HFFc6 (cell line): Measurements from ENCODE around the gene ATXN7L1. TPM values are rescaled to one million over a fixed set of nuclear protein-coding genes. Genes with fewer than 3 reads are reported as not detected.

Source experiments
- DNase-seq: peaks from one replicate; pipeline ENCODE4 v3.0.0-alpha.2; 2018
- H3K27ac Mint-ChIP-seq: 2 replicates; pipeline ENCODE4 v1.8.0; 2020; ENCODE audit warnings: mild to moderate bottlenecking, mixed read lengths
- H3K27me3 Mint-ChIP-seq: 2 replicates; pipeline ENCODE4 v1.8.0; 2021; ENCODE audit warnings: mild to moderate bottlenecking, moderate library complexity, mixed read lengths; ENCODE audit not compliant: insufficient read depth
- H3K36me3 Mint-ChIP-seq: 2 replicates; pipeline ENCODE4 v1.8.0; 2021; ENCODE audit warnings: low read depth, mixed read lengths
- H3K4me1 Mint-ChIP-seq: 2 replicates; pipeline ENCODE4 v1.8.0; 2020; ENCODE audit warnings: low read depth, mixed read lengths
- H3K4me3 Mint-ChIP-seq: 2 replicates; pipeline ENCODE4 v1.8.0; 2020; ENCODE audit warnings: mild to moderate bottlenecking, moderate library complexity, mixed read lengths
- H3K9me3 Mint-ChIP-seq: 2 replicates; pipeline ENCODE4 v1.8.0; 2020; ENCODE audit warnings: mild to moderate bottlenecking, mixed read lengths
- CTCF ChIP-seq: fragments of 200-600 bp; sonication (generic); IDR thresholded peaks from 2 replicates; pipeline ENCODE4 v1.5.0; 2021; ENCODE audit warnings: antibody characterized with exemption, mild to moderate bottlenecking
- long read RNA-seq: library from polyadenylated mRNA; unstranded; transcript quantifications from one replicate; pipeline ENCODE4 v2.0.0, GENCODE V29; 2019
- total RNA-seq, 6 experiments: library from RNA; stranded (reverse); fragmentation: NEBNext Ultra II Directional; extraction: Animal tissue kit (Norgen Biotek cat#: 25700); gene quantifications; 2 replicates in 1 of 6; 3 replicates in 5 of 6; pipeline ENCODE4 v1.2.3, GENCODE V29; 2021

The ATXN7L1 gene
- total RNA-seq: 10 to 100 TPM in 3 of 6 experiments, 1 to 10 TPM in 3; 8.4 to 11.4 (median 9.8) TPM
- long read RNA-seq, partial matches to known transcripts: 0 of 4 reads
- long read RNA-seq, other reads (novel, unspliced or antisense): 3 of 4 reads

GRCh38 chr7:105876091-105876963, at the start of gene ATXN7L1:
Gene ATXN7L1 (minus strand): TSS chr7:105876599. CDS start chr7:105876558, 41 bp downstream.
- Mint-ChIP-seq H3K4me3 (peak within 1 kb of the TSS; percentile 97), H3K9me3 (no peaks in the 10 kb centered on the region), H3K36me3 (peaks cover 9% of the 10 kb centered on the region), H3K4me1 (peaks cover 38% of the 10 kb centered on the region), H3K27ac (peak within 1 kb of the TSS; percentile 99), H3K27me3 (no peaks in the 10 kb centered on the region; the same call in 1 of the 2 replicates)
- DNase-seq: peak; percentile 95
- TF ChIP-seq CTCF: peak; percentile 62

GRCh38 chr7:105926131-105926530, 49.7 kb upstream of the ATXN7L1 start:
- DNase-seq: no peak
- Mint-ChIP-seq H3K27me3 (no peaks in the 10 kb centered on the region; the same call in 1 of the 2 replicates), H3K27ac (no peak overlapping the region), H3K4me3 (no peak overlapping the region), H3K4me1 (peaks cover 16% of the 10 kb centered on the region), H3K36me3 (peaks cover 20% of the 10 kb centered on the region), H3K9me3 (peaks cover 6% of the 10 kb centered on the region)
- TF ChIP-seq CTCF: no peak

- Mint-ChIP-seq H3K27ac (no peak overlapping the region), H3K9me3 (peaks cover 6% of the 10 kb centered on the region), H3K36me3 (peaks cover 20% of the 10 kb centered on the region), H3K4me1 (peaks cover 19% of the 10 kb centered on the region), H3K27me3 (no peaks in the 10 kb centered on the region; the same call in 1 of the 2 replicates), H3K4me3 (no peak overlapping the region)
- no peak for DNase-seq
- TF ChIP-seq CTCF: no peak
These were observed 48.5 kb upstream of the ATXN7L1 start for GRCh38 chr7:105924945-105925344.

- Mint-ChIP-seq H3K27ac (no peak overlapping the region), H3K4me1 (peaks cover 26% of the 10 kb centered on the region), H3K4me3 (no peak overlapping the region), H3K27me3 (no peaks in the 10 kb centered on the region; the same call in 1 of the 2 replicates), H3K9me3 (peaks cover 6% of the 10 kb centered on the region), H3K36me3 (peaks cover 29% of the 10 kb centered on the region)
- TF ChIP-seq CTCF: no peak
- peak; percentile 22 for DNase-seq
These were observed 44.4 kb upstream of the ATXN7L1 start for GRCh38 chr7:105920766-105921165.

GRCh38 chr7:105917659-105918058, 41.3 kb upstream of the ATXN7L1 start:
- H3K36me3 Mint-ChIP-seq: peaks cover 9% of the 10 kb centered on the region
- H3K9me3 Mint-ChIP-seq: no peaks in the 10 kb centered on the region
- no peak overlapping the region for H3K4me3 Mint-ChIP-seq
- no peak for DNase-seq
- H3K27ac Mint-ChIP-seq: no peak overlapping the region
- no peaks in the 10 kb centered on the region; the same call in 1 of the 2 replicates for H3K27me3 Mint-ChIP-seq
- no peak for TF ChIP-seq CTCF
- H3K4me1 Mint-ChIP-seq: peaks cover 17% of the 10 kb centered on the region
